Esophagus squamous epithelium (tissue), 5 donors: ENCODE results near the gene LSM10. TPM values are rescaled to one million over a fixed set of nuclear protein-coding genes. Genes with fewer than 3 reads are reported as not detected.

Source experiments
- DNase-seq: peaks from one replicate; lab custom pipeline; 2025; lab: John Stamatoyannopoulos, UW
- H3K27ac ChIP-seq, 4 donors: fragments of 200-600 bp; sonication (generic); one replicate each; pipeline ENCODE4 v1.5.1; 2016 to 2019; ENCODE audit warnings: mild to moderate bottlenecking in 1 of 4
- H3K27me3 ChIP-seq, 4 donors: fragments of 200-600 bp; sonication (generic); 1 replicate in 3 of 4; 2 replicates in 1 of 4; pipeline versions ENCODE4 v1.5.1 to v1.6.0; 2017 to 2021; ENCODE audit warnings: antibody characterized with exemption in 1 of 4
- H3K36me3 ChIP-seq, 3 donors: fragments of 200-600 bp; sonication (generic); one replicate each; pipeline ENCODE4 v1.5.1; 2016 to 2019
- H3K4me1 ChIP-seq, 3 donors: fragments of 200-600 bp; sonication (generic); one replicate each; pipeline ENCODE4 v1.5.1; 2017 to 2019
- H3K4me3 ChIP-seq, 4 donors: fragments of 200-600 bp; sonication (generic); 1 replicate in 3 of 4; 2 replicates in 1 of 4; pipeline ENCODE4 v1.5.1; 2016 to 2019; ENCODE audit warnings: mild to moderate bottlenecking in 2 of 4, moderate library complexity in 1 of 4
- H3K9me3 ChIP-seq, 3 donors: fragments of 200-600 bp; sonication (generic); one replicate each; pipeline ENCODE4 v1.5.1; 2016 to 2019
- POLR2A ChIP-seq, 4 donors: fragments of 450-650 bp; IDR thresholded peaks; one replicate each; pipeline ENCODE4 v1.6.1; 2017; ENCODE audit warnings: antibody characterized with exemption in 4 of 4, mild to moderate bottlenecking in 4 of 4, moderate library complexity in 3 of 4
- WGBS, 2 donors: methylation state at CpG; one replicate each; pipeline ENCODE4 v1.1.5; 2018; 5-methylcytosine and 5-hydroxymethylcytosine counted together
- intact Hi-C: fragments of 100-400 bp; cut with DNase I; formaldehyde crosslinking; loops from one replicate; pipeline ENCODE4 v1.15.0; 2022
- total RNA-seq, 4 donors: library from RNA; depleted of rRNA; stranded (reverse); fragments of >200 nt; gene quantifications; one replicate each; pipeline ENCODE4 v1.1.0, GENCODE V29; 2016
- TF ChIP-seq, protein P1 (sequence below), 6 experiments: fragments of 450-650 bp in 4 of 6; fragments of 200-600 bp in 2 of 6; sonication (generic) in 2 of 6; IDR thresholded peaks; one replicate each; pipeline ENCODE4 v1.5.1; 2016 to 2019; ENCODE audit warnings: antibody characterized with exemption in 6 of 6, mild to moderate bottlenecking in 4 of 6, moderate library complexity in 4 of 6
- donor health status: DM: yes; HTN: yes; CAD: no.

The LSM10 gene
- total RNA-seq, 4 donors from 2014 or later, result 8.5 to 29.4 (median 16.9) TPM

DNA sequence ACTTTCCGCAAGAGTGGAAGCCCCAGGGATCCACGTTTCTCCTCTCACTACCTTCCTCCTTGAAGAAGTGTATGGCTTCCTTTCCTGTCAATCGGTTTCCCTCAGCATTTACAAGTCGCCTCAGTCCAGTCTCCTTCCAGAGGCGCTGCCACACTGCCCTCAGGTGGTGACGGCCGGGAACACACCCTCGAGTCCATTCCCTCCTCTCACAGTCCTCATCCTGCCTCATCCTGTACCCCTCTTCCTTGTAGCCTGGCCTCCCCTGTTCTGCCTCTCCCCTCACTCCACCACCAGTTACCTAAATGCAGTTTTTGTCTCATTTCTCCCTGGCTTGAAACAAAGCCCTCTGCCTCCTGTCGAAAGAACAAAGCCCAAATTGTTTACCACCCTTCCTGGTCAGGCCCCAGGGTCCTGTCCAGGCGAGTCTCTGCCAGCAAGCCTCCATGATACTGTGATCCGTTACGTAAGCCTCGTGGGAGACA, 23.2 kb upstream of the LSM10 start:
- peak overlapping the region in 2 of 4 donors; percentile 12 to 26 for H3K27ac ChIP-seq
- DNase-seq, result no peak
- no peak overlapping the region for H3K4me3 ChIP-seq
- H3K27me3 ChIP-seq, result no peaks in the 10 kb centered on the region
- TF ChIP-seq, protein P1, sequence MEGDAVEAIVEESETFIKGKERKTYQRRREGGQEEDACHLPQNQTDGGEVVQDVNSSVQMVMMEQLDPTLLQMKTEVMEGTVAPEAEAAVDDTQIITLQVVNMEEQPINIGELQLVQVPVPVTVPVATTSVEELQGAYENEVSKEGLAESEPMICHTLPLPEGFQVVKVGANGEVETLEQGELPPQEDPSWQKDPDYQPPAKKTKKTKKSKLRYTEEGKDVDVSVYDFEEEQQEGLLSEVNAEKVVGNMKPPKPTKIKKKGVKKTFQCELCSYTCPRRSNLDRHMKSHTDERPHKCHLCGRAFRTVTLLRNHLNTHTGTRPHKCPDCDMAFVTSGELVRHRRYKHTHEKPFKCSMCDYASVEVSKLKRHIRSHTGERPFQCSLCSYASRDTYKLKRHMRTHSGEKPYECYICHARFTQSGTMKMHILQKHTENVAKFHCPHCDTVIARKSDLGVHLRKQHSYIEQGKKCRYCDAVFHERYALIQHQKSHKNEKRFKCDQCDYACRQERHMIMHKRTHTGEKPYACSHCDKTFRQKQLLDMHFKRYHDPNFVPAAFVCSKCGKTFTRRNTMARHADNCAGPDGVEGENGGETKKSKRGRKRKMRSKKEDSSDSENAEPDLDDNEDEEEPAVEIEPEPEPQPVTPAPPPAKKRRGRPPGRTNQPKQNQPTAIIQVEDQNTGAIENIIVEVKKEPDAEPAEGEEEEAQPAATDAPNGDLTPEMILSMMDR (IDR thresholded peaks at IDR 0.05), result peak; percentile 88 to 95 (median 92)
- no peak for TF ChIP-seq POLR2A (IDR thresholded peaks at IDR 0.05)
- intact Hi-C loops, result loop anchor here (5.0 to 10.0 kb wide), 2 partner anchors 79 to 326 kb away; no protein-coding TSS in a partner anchor
- H3K36me3 ChIP-seq, result peaks cover 0 to 30% (median 0%) of the 10 kb centered on the region in 3 donors
- no peaks in the 10 kb centered on the region for H3K9me3 ChIP-seq
- H3K4me1 ChIP-seq, result peaks cover 0 to 13% (median 0%) of the 10 kb centered on the region in 3 donors
- 8 to 9% methylated on average over 13 of the region's 13 CpGs for WGBS, 2 donors

DNA sequence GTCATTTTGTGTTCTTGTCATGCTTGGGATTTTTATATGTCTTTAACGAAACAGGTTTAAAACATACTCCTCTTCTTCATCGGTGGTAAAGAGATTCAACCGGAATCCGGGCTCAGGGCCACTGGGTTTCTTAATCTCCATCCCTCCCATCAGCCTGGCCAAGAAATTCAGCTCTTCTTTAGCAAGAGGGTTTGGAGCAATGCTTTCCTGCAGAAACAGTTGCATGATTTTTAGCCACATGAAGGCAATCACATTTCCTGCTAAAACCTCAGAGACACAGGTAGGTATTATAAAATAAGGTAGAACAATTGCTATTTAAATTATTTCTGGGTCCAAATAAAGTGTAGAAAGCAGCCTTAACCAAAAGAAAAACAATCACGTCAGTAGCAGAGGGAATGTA, 22.7 kb upstream of the LSM10 start:
- Histone ChIP-seq H3K27ac (peak overlapping the region in 1 of 4 donors; percentile 26), H3K4me1 (peaks cover 0 to 13% (median 0%) of the 10 kb centered on the region in 3 donors), H3K4me3 (no peak overlapping the region), H3K36me3 (peaks cover 0 to 30% (median 0%) of the 10 kb centered on the region in 3 donors), H3K9me3 (no peaks in the 10 kb centered on the region), H3K27me3 (no peaks in the 10 kb centered on the region)
- intact Hi-C loops, result loop anchor here (5.0 to 10.0 kb wide), 2 partner anchors 78 to 326 kb away; no protein-coding TSS in a partner anchor
- no peak for DNase-seq
- 39 to 47% methylated on average over 4 to 5 of the region's 5 CpGs for WGBS, 2 donors
- TF ChIP-seq, protein P1 (IDR thresholded peaks at IDR 0.05), result no peak
- no peak for TF ChIP-seq POLR2A (IDR thresholded peaks at IDR 0.05)

DNA sequence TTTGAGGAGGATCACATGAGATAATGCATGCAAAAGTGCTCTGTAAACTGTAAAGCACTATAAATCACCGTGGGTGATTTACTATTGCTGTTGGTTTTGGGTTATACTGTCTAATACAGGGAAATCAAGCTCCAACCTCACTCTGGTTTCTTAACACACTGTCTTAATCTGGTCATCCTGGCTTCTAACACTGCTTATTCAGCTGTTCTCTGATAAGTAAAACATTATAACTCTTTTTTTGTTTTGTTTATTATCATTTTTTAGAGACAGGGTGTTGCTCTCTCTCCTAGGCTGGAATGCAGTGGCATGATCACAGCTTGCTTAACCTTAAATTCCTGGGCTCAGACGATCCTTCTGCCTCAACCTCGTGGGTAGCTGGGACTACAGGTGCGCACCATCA, 21.9 kb upstream of the LSM10 start:
- 80 to 82% methylated on average over 4 of the region's 4 CpGs for WGBS, 2 donors
- DNase-seq, result no peak
- H3K27me3 ChIP-seq, result no peaks in the 10 kb centered on the region
- H3K9me3 ChIP-seq, result no peaks in the 10 kb centered on the region
- H3K36me3 ChIP-seq, result peaks cover 0 to 30% (median 0%) of the 10 kb centered on the region in 3 donors
- no peak overlapping the region for H3K27ac ChIP-seq
- intact Hi-C loops, result no loop called here
- H3K4me1 ChIP-seq, result peaks cover 0 to 13% (median 0%) of the 10 kb centered on the region in 3 donors
- H3K4me3 ChIP-seq, result no peak overlapping the region
- TF ChIP-seq POLR2A (IDR thresholded peaks at IDR 0.05), result no peak
- TF ChIP-seq, protein P1 (IDR thresholded peaks at IDR 0.05), result no peak

DNA sequence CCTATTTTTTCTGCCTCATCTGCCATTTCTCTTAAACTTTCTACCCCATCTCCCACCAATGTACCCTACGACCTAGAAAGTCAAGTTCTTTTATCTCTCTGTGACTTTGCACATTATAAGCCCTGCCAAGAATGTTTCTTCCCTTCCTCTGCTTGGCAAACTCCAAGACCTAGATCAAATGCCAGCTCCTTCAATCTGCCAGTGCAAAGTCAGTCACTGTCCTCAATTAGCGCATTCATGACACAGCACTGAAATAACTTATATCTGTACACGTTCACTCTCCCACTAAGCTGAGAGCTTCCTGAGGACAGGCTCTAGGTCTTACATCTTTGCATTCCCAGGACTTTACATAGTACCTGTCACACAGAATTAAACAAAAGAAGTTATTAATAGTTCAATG, 21.4 kb upstream of the LSM10 start:
- Histone ChIP-seq H3K9me3 (no peaks in the 10 kb centered on the region), H3K36me3 (peaks cover 0 to 30% (median 0%) of the 10 kb centered on the region in 3 donors), H3K4me3 (no peak overlapping the region), H3K27ac (no peak overlapping the region), H3K4me1 (peaks cover 0 to 13% (median 0%) of the 10 kb centered on the region in 3 donors), H3K27me3 (no peaks in the 10 kb centered on the region)
- intact Hi-C loops, result no loop called here
- 79 to 81% methylated on average over 3 of the region's 3 CpGs for WGBS, 2 donors
- DNase-seq, result no peak
- TF ChIP-seq POLR2A (IDR thresholded peaks at IDR 0.05), result no peak
- TF ChIP-seq, protein P1 (IDR thresholded peaks at IDR 0.05), result no peak

DNA sequence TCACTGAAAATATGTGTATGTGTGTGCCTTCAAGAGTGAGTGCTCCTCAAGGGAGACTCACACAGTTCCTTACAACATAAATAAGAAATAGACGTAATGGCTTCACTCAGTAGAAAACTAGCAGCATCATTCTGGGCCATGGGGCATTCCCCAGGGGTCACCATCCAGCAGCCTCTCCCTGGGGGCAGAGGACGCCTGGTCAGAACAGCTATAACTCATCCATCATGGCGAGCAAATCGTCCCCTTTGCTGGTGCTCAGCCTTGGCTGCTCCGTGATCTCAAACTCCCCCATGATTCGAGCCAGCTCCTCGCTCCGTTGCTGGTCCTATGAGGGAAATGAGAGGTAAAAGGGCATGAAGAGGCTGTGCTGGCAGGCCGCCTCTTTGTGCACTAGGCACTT, 20.2 kb upstream of the LSM10 start:
- 88 to 90% methylated on average over 9 of the region's 9 CpGs for WGBS, 2 donors
- no peaks in the 10 kb centered on the region for H3K9me3 ChIP-seq
- no peak for TF ChIP-seq POLR2A (IDR thresholded peaks at IDR 0.05)
- TF ChIP-seq, protein P1 (IDR thresholded peaks at IDR 0.05), result no peak
- no peaks in the 10 kb centered on the region for H3K27me3 ChIP-seq
- H3K4me3 ChIP-seq, result no peak overlapping the region
- intact Hi-C loops, result no loop called here
- no peak overlapping the region for H3K27ac ChIP-seq
- peaks cover 0 to 23% (median 0%) of the 10 kb centered on the region in 3 donors for H3K36me3 ChIP-seq
- H3K4me1 ChIP-seq, result peaks cover 0 to 13% (median 0%) of the 10 kb centered on the region in 3 donors
- DNase-seq, result no peak
